Keratinocyte (primary cell): ENCODE measurements around the gene TMEM200C. TPM values are rescaled to one million over a fixed set of nuclear protein-coding genes. Genes with fewer than 3 reads are reported as not detected.

ENCODE experiments used
- DNase-seq: peaks from one replicate; pipeline ENCODE4 v3.0.0-alpha.2; 2011; ENCODE audit warnings: low read depth, missing footprints, low spot score
- FAIRE-seq: peaks from 2 replicates; lab custom pipeline; 2011; peaks lifted over from hg19 to GRCh38; lab: Jason Lieb, UNC
- H2AFZ ChIP-seq: 2 replicates; pipeline ENCODE4 v1.6.0; 2012; ENCODE audit warnings: low read length, control low read depth, inconsistent platforms; ENCODE audit not compliant: control insufficient read depth
- H3K27ac ChIP-seq: 2 replicates; pipeline ENCODE4 v1.5.1; 2011; ENCODE audit warnings: low read length; ENCODE audit not compliant: control insufficient read depth, insufficient read depth
- H3K27me3 ChIP-seq: 3 replicates; pipeline ENCODE4 v1.6.0; 2011; ENCODE audit warnings: low read length; ENCODE audit not compliant: control insufficient read depth, insufficient read depth; ENCODE audit errors: extremely low read depth
- H3K36me3 ChIP-seq, 2 experiments: 2 replicates in 1 of 2; 3 replicates in 1 of 2; pipeline ENCODE4 v1.5.1; 2011; ENCODE audit warnings: low read length in 2 of 2, mild to moderate bottlenecking in 1 of 2; ENCODE audit not compliant: control insufficient read depth in 2 of 2, insufficient read depth in 2 of 2; ENCODE audit errors: extremely low read depth in 1 of 2
- H3K4me1 ChIP-seq: 3 replicates; pipeline ENCODE4 v1.5.1; 2011; ENCODE audit warnings: low read length; ENCODE audit not compliant: control insufficient read depth, insufficient read depth; ENCODE audit errors: extremely low read depth
- H3K4me2 ChIP-seq: 3 replicates; pipeline ENCODE4 v1.6.0; 2011; ENCODE audit warnings: low read depth, low read length; ENCODE audit not compliant: control insufficient read depth, insufficient read depth; ENCODE audit errors: extremely low read depth
- H3K4me3 ChIP-seq, 3 experiments: fragments of 200-600 bp in 1 of 3; sonication (generic) in 1 of 3; 2 replicates in 2 of 3; 3 replicates in 1 of 3; pipeline ENCODE4 v1.5.1; 2011 to 2016; ENCODE audit warnings: low read length in 3 of 3, mild to moderate bottlenecking in 3 of 3, control low read depth in 2 of 3, inconsistent platforms in 1 of 3, low read depth in 1 of 3, mixed read lengths in 1 of 3, mixed run types in 1 of 3, moderate library complexity in 1 of 3; ENCODE audit not compliant: control insufficient read depth in 2 of 3, insufficient read depth in 2 of 3; ENCODE audit errors: extremely low read depth in 1 of 3
- H3K79me2 ChIP-seq: 2 replicates; pipeline ENCODE4 v1.6.0; 2012; ENCODE audit warnings: low read length; ENCODE audit not compliant: control insufficient read depth, insufficient read depth
- H3K9ac ChIP-seq: 3 replicates; pipeline ENCODE4 v1.6.0; 2011; ENCODE audit warnings: low read length; ENCODE audit not compliant: control insufficient read depth, insufficient read depth; ENCODE audit errors: extremely low read depth
- H3K9me1 ChIP-seq: 3 replicates; pipeline ENCODE4 v1.6.0; 2011; ENCODE audit warnings: low read length; ENCODE audit not compliant: control insufficient read depth, insufficient read depth; ENCODE audit errors: extremely low read depth
- H3K9me3 ChIP-seq: 2 replicates; pipeline ENCODE4 v1.5.1; 2012; ENCODE audit warnings: low read depth, low read length; ENCODE audit not compliant: control insufficient read depth
- H4K20me1 ChIP-seq: 3 replicates; pipeline ENCODE4 v1.6.0; 2011; ENCODE audit warnings: low read length; ENCODE audit not compliant: control insufficient read depth, insufficient read depth; ENCODE audit errors: extremely low read depth
- EZH2 ChIP-seq: IDR thresholded peaks from one replicate; pipeline ENCODE4 v1.6.1; 2012; ENCODE audit warnings: inconsistent platforms, mild to moderate bottlenecking, low read length, moderate library complexity
- dilution Hi-C: fragments of 300-500 bp; cut with MboI; formaldehyde crosslinking; loops from one replicate; pipeline ENCODE4 v1.7.0; 2020; ENCODE audit warnings: low sequenced_read_pairs; ENCODE audit not compliant: extremely low pct_ligation_motif_present
- polyA plus RNA-seq, 5 experiments: library from polyadenylated mRNA; depleted of rRNA in 3 of 5; stranded (reverse) in 3 of 5; stranded (forward) in 1 of 5; unstranded in 1 of 5; fragments of >200 nt; gene quantifications; 1 replicate in 1 of 5; 2 replicates in 3 of 5; 3 replicates in 1 of 5; pipeline versions ENCODE4 v1.2.1 to v1.2.3, GENCODE V29; 2011 to 2012; ENCODE audit warnings: missing spikeins in 2 of 5, low read depth in 1 of 5, low replicate concordance in 1 of 5
- TF ChIP-seq, protein P1 (sequence below), 3 experiments: IDR thresholded peaks in 1 of 3; conservative IDR thresholded peaks in 1 of 3; optimal IDR thresholded peaks in 1 of 3; 2 replicates in 2 of 3; 3 replicates in 1 of 3; pipeline versions ENCODE3 to v1.5.1; 2011; ENCODE audit warnings: low read length in 3 of 3, mild to moderate bottlenecking in 3 of 3, moderate library complexity in 2 of 3, control low read depth in 1 of 3, inconsistent platforms in 1 of 3; ENCODE audit not compliant: insufficient read depth in 2 of 3; ENCODE audit errors: extremely low read depth in 1 of 3

The TMEM200C gene
- polyA plus RNA-seq, 1 donor (not counting 4 experiments of a cell fraction or from before 2014, with no cell fraction given), result not detected

DNA sequence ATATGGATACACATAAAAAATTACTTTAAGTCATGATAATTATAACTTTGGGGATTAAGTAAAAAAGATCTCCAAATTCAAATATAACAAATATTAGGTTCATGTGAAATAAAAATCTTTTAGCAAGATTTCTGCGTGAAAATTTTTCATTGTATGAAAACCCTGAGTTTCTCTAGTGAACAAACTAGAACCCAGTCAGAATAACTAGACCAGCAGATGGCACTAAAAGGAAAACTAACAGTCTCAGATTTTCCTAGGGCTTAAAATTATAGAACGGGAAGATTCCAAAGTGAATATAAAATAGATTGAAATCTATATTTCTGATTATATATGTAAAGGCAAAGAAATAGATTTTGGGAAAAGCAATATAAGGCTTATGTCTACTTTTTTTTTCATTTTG, 43.3 kb downstream of the TMEM200C start:
- H3K27me3 ChIP-seq, result no peaks in the 10 kb centered on the region
- DNase-seq, result no peak
- H3K9me1 ChIP-seq, result no peaks in the 10 kb centered on the region
- no peak overlapping the region for H3K27ac ChIP-seq
- FAIRE-seq, result no peak
- no peak overlapping the region for H3K4me3 ChIP-seq
- no peak overlapping the region for H2AFZ ChIP-seq
- no peak overlapping the region for H3K4me2 ChIP-seq
- no peaks in the 10 kb centered on the region for H3K36me3 ChIP-seq
- H3K9ac ChIP-seq, result no peak overlapping the region
- TF ChIP-seq, protein P1, sequence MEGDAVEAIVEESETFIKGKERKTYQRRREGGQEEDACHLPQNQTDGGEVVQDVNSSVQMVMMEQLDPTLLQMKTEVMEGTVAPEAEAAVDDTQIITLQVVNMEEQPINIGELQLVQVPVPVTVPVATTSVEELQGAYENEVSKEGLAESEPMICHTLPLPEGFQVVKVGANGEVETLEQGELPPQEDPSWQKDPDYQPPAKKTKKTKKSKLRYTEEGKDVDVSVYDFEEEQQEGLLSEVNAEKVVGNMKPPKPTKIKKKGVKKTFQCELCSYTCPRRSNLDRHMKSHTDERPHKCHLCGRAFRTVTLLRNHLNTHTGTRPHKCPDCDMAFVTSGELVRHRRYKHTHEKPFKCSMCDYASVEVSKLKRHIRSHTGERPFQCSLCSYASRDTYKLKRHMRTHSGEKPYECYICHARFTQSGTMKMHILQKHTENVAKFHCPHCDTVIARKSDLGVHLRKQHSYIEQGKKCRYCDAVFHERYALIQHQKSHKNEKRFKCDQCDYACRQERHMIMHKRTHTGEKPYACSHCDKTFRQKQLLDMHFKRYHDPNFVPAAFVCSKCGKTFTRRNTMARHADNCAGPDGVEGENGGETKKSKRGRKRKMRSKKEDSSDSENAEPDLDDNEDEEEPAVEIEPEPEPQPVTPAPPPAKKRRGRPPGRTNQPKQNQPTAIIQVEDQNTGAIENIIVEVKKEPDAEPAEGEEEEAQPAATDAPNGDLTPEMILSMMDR (optimal IDR thresholded peaks at IDR 0.05 in 1 of 3, IDR thresholded peaks at IDR 0.05 in 1 of 3, conservative IDR thresholded peaks at IDR 0.05 in 1 of 3; ENCODE audit: extremely low read depth in 1 of 3, insufficient read depth in 2 of 3, low read length in 3 of 3), result peak in 1 of 3 experiments; percentile 5
- no peak for TF ChIP-seq EZH2
- H3K79me2 ChIP-seq, result no peaks in the 10 kb centered on the region
- dilution Hi-C loops, result no loop called here
- H3K9me3 ChIP-seq, result no peaks in the 10 kb centered on the region
- no peaks in the 10 kb centered on the region for H4K20me1 ChIP-seq
- no peaks in the 10 kb centered on the region for H3K4me1 ChIP-seq

DNA sequence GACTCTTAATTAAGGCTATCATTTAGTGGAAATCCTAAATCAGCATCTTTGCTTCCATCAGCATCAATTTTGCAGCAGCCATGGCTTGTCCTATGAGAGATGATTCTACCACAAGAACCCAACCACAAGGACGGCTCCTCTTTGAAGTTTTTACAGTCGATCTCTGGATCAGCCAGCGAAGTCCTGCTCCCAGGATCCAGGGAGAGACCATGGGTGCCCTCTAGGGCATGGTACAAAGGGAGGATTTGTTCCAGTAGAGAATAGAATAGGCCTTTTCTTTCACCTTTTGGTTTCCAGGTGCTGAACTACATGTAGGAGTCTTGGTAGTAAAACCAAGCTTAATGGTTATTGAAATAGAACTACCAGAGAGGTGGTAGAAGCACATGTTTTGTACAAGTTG, 52.7 kb downstream of the TMEM200C start:
- dilution Hi-C loops, result no loop called here
- no peaks in the 10 kb centered on the region for H3K27me3 ChIP-seq
- no peak for FAIRE-seq

More for the DNA sequence above, 52.7 kb downstream of the TMEM200C start:
- Histone ChIP-seq H2AFZ (no peak overlapping the region), H3K4me3 (no peak overlapping the region), H4K20me1 (no peaks in the 10 kb centered on the region), H3K36me3 (no peaks in the 10 kb centered on the region), H3K9ac (no peak overlapping the region), H3K9me3 (no peaks in the 10 kb centered on the region), H3K4me2 (no peak overlapping the region), H3K9me1 (no peaks in the 10 kb centered on the region), H3K27ac (no peak overlapping the region), H3K4me1 (no peaks in the 10 kb centered on the region), H3K79me2 (no peaks in the 10 kb centered on the region)
- TF ChIP-seq, protein P1 (optimal IDR thresholded peaks at IDR 0.05 in 1 of 3, IDR thresholded peaks at IDR 0.05 in 1 of 3, conservative IDR thresholded peaks at IDR 0.05 in 1 of 3; ENCODE audit: extremely low read depth in 1 of 3, insufficient read depth in 2 of 3, low read length in 3 of 3), result no peak
- no peak for TF ChIP-seq EZH2
- DNase-seq, result no peak
